Endothelial cell of umbilical vein (primary cell): Measurements from ENCODE around the gene KDM4B. TPM values are rescaled to one million over a fixed set of nuclear protein-coding genes. Genes with fewer than 3 reads are reported as not detected.

ENCODE experiments used
- BruUV-seq: library from RNA; stranded (reverse); fragments of 400-500 nt; replicated peaks from 2 replicates; lab custom pipeline; 2021; lab: Mats Ljungman, UMichigan
- CTCF ChIA-PET: fragments of 300-600, 350-600 bp; sonication (Branson Sonifier 250); formaldehyde crosslinking; loops from one replicate; lab custom pipeline; 2021; ENCODE audit warnings: antibody characterized with exemption, inconsistent platforms; lab: Charles Lee
- POLR2A ChIA-PET: fragments of 300-600, 350-600 bp; sonication (Branson Sonifier 250); formaldehyde crosslinking; loops from one replicate; lab custom pipeline; 2021; ENCODE audit warnings: antibody characterized with exemption, inconsistent platforms; lab: Charles Lee
- DNase-seq: peaks from one replicate; pipeline ENCODE4 v3.0.0-alpha.2; 2011; ENCODE audit warnings: low read depth, low spot score
- FAIRE-seq: peaks from 2 replicates; lab custom pipeline; 2011; peaks lifted over from hg19 to GRCh38; lab: Jason Lieb, UNC
- H2AFZ ChIP-seq: 2 replicates; pipeline ENCODE4 v1.6.0; 2012; ENCODE audit warnings: low read depth, low read length, control low read depth, inconsistent platforms
- H3K27ac ChIP-seq: 2 replicates; pipeline ENCODE4 v1.5.1; 2011; ENCODE audit warnings: low read depth, mild to moderate bottlenecking, control low read depth, low read length, moderate library complexity; ENCODE audit not compliant: insufficient read depth
- H3K27me3 ChIP-seq, 2 experiments: 2 replicates each; pipeline versions ENCODE4 v1.6.0 to v1.6.1; 2011; ENCODE audit warnings: low read length in 2 of 2, mixed read lengths in 1 of 2; ENCODE audit not compliant: control insufficient read depth in 2 of 2, insufficient read depth in 2 of 2
- H3K36me3 ChIP-seq, 2 experiments: 2 replicates in 1 of 2; 3 replicates in 1 of 2; pipeline ENCODE4 v1.5.1; 2011; ENCODE audit warnings: low read length in 2 of 2, mild to moderate bottlenecking in 1 of 2, moderate library complexity in 1 of 2; ENCODE audit not compliant: control insufficient read depth in 2 of 2, insufficient read depth in 2 of 2; ENCODE audit errors: extremely low read depth in 1 of 2
- H3K4me1 ChIP-seq: 3 replicates; pipeline ENCODE4 v1.5.1; 2011; ENCODE audit warnings: mild to moderate bottlenecking, low read length; ENCODE audit not compliant: control insufficient read depth, insufficient read depth; ENCODE audit errors: extremely low read depth
- H3K4me2 ChIP-seq: 2 replicates; pipeline ENCODE4 v1.6.1; 2011; ENCODE audit warnings: low read length, control low read depth, mixed read lengths; ENCODE audit not compliant: insufficient read depth
- H3K4me3 ChIP-seq, 3 experiments: fragments of 200-600 bp in 1 of 3; sonication (generic), shearing (Covaris generic) in 1 of 3; replicated peaks in 1 of 3; 2 replicates each; pipeline ENCODE4 v1.5.1; 2011 to 2016; ENCODE audit warnings: control low read depth in 3 of 3, low read length in 3 of 3, mild to moderate bottlenecking in 2 of 3, inconsistent platforms in 1 of 3, low read depth in 1 of 3, moderate library complexity in 1 of 3; ENCODE audit not compliant: insufficient read depth in 1 of 3
- H3K79me2 ChIP-seq: 2 replicates; pipeline ENCODE4 v1.6.0; 2012; ENCODE audit warnings: low read length, inconsistent platforms; ENCODE audit not compliant: control insufficient read depth, insufficient read depth
- H3K9ac ChIP-seq: replicated peaks from 2 replicates; pipeline ENCODE3; 2011; ENCODE audit warnings: low read length, control low read depth; ENCODE audit not compliant: insufficient read depth; ENCODE audit errors: extremely low read depth
- H3K9me1 ChIP-seq: replicated peaks from 3 replicates; pipeline ENCODE4 v1.6.0; 2011; ENCODE audit warnings: mild to moderate bottlenecking, low read length; ENCODE audit not compliant: control insufficient read depth, insufficient read depth; ENCODE audit errors: extremely low read depth
- H3K9me3 ChIP-seq: replicated peaks from 2 replicates; pipeline ENCODE4 v1.5.1; 2012; ENCODE audit warnings: low read length, inconsistent platforms; ENCODE audit not compliant: control insufficient read depth, insufficient read depth
- H4K20me1 ChIP-seq: replicated peaks from 2 replicates; pipeline ENCODE3; 2011; ENCODE audit warnings: mild to moderate bottlenecking, low read length; ENCODE audit not compliant: control insufficient read depth, insufficient read depth; ENCODE audit errors: extremely low read depth
- EZH2 ChIP-seq: IDR thresholded peaks from 2 replicates; pipeline ENCODE4 v1.6.1; 2012; ENCODE audit warnings: borderline replicate concordance, low read depth, mild to moderate bottlenecking, moderate library complexity, low read length, inconsistent platforms; ENCODE audit not compliant: severe bottlenecking
- FOS ChIP-seq: IDR thresholded peaks from 2 replicates; pipeline ENCODE4 v1.6.1; 2011; ENCODE audit warnings: mild to moderate bottlenecking, low read length, moderate library complexity, borderline replicate concordance; ENCODE audit not compliant: insufficient read depth
- GATA2 ChIP-seq: IDR thresholded peaks from 2 replicates; pipeline ENCODE4 v1.7.0; 2011; ENCODE audit warnings: low read depth, mild to moderate bottlenecking, moderate library complexity, mixed read lengths, low read length; ENCODE audit not compliant: insufficient read length, insufficient read depth
- JUN ChIP-seq: IDR thresholded peaks from 2 replicates; pipeline ENCODE4 v1.6.1; 2011; ENCODE audit warnings: borderline replicate concordance, low read depth; ENCODE audit not compliant: insufficient read length, insufficient read depth
- MYC ChIP-seq: IDR thresholded peaks from one replicate; pipeline ENCODE4 v1.6.1; 2011; ENCODE audit warnings: mild to moderate bottlenecking, low read depth, low read length
- POLR2A ChIP-seq: IDR thresholded peaks from 2 replicates; pipeline ENCODE4 v1.6.1; 2012; ENCODE audit warnings: low read depth, mild to moderate bottlenecking, control low read depth, low read length
- POLR2AphosphoS5 ChIP-seq: IDR thresholded peaks from 2 replicates; pipeline ENCODE4 v1.6.1; 2012; ENCODE audit warnings: low read depth, mild to moderate bottlenecking, control low read depth, low read length, moderate library complexity; ENCODE audit not compliant: insufficient read depth
- dilution Hi-C: fragments of 300-500 bp; cut with MboI; formaldehyde crosslinking; loops from one replicate; pipeline ENCODE4 v1.15.0; 2019; ENCODE audit warnings: low sequenced_read_pairs; ENCODE audit not compliant: extremely low pct_ligation_motif_present
- intact Hi-C: fragments of 100-400 bp; cut with micrococcal nuclease; formaldehyde crosslinking; loops from one replicate; pipeline ENCODE4 v1.10.0; 2022
- polyA plus RNA-seq, 4 experiments: library from polyadenylated mRNA; depleted of rRNA in 3 of 4; stranded (reverse) in 3 of 4; unstranded in 1 of 4; fragments of >200 nt; gene quantifications; 2 replicates each; pipeline versions ENCODE4 v1.2.1 to v1.2.3, GENCODE V29; 2011 to 2012; ENCODE audit warnings: missing spikeins in 1 of 4
- total RNA-seq: library from RNA; stranded (reverse); gene quantifications from 2 replicates; pipeline ENCODE4 v1.2.3, GENCODE V29; 2021
- TF ChIP-seq, protein P1 (sequence below): IDR thresholded peaks from 2 replicates; pipeline ENCODE4 v1.6.1; 2011; ENCODE audit not compliant: insufficient read depth, insufficient read length
- TF ChIP-seq, protein P2 (sequence below), 2 donors: IDR thresholded peaks; 1 replicate in 1 of 2; 2 replicates in 1 of 2; pipeline ENCODE4 v1.5.1; 2011; ENCODE audit warnings: low read length in 2 of 2, mild to moderate bottlenecking in 2 of 2, moderate library complexity in 2 of 2, control low read depth in 1 of 2, inconsistent platforms in 1 of 2, low read depth in 1 of 2; ENCODE audit not compliant: insufficient read depth in 1 of 2; ENCODE audit errors: extremely low read depth in 1 of 2

Gene KDM4B
- total and polyA plus RNA-seq, 2 donors (not counting 3 experiments of a cell fraction or from before 2014, with no cell fraction given): 12.4 to 37.2 TPM

DNA sequence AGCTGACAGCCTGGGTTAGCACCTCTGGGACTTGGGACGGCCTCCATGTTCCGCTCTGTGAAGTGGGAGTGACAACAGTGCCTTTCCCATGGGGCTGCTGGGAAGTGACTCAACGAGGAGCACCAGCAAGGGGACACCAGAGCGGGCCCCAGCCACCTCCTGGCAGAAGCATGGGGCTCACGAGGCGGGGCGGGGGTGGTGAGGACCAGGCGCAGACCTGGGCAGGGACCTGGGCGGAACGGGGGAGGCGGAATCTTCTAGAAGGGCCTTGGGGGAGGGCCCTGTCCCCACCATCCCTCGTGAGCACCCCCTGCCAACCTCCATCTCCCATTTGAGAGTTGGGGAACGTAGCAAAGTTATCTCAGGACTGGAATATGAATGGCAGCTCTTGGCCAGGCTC, 37.9 kb downstream of the KDM4B start:
- ChIA-PET CTCF (interaction anchor here (1.1 kb wide), 1 partner anchor 19 kb away, joined by 3 read pairs; no protein-coding TSS in a partner anchor), POLR2A (no interaction called here)
- Histone ChIP-seq H4K20me1 (no peaks in the 10 kb centered on the region), H3K9ac (no peak overlapping the region), H3K79me2 (peaks cover 41% of the 10 kb centered on the region), H3K9me3 (no peaks in the 10 kb centered on the region), H3K9me1 (no peaks in the 10 kb centered on the region), H2AFZ (no peak overlapping the region), H3K36me3 (no peaks in the 10 kb centered on the region), H3K27ac (no peak overlapping the region), H3K4me1 (no peaks in the 10 kb centered on the region), H3K4me3 (no peak overlapping the region), H3K4me2 (no peak overlapping the region), H3K27me3 (no peaks in the 10 kb centered on the region)
- intact Hi-C loops (no loop called here), dilution Hi-C loops (no loop called here)
- BruUV-seq: no TSS peak
- TF ChIP-seq, protein P1, sequence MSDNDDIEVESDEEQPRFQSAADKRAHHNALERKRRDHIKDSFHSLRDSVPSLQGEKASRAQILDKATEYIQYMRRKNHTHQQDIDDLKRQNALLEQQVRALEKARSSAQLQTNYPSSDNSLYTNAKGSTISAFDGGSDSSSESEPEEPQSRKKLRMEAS: no peak
- TF ChIP-seq POLR2A: no peak
- no peak for TF ChIP-seq FOS
- no peak for TF ChIP-seq JUN
- TF ChIP-seq MYC: no peak
- TF ChIP-seq POLR2AphosphoS5: no peak
- no peak for TF ChIP-seq EZH2
- TF ChIP-seq GATA2: no peak
- TF ChIP-seq, protein P2, sequence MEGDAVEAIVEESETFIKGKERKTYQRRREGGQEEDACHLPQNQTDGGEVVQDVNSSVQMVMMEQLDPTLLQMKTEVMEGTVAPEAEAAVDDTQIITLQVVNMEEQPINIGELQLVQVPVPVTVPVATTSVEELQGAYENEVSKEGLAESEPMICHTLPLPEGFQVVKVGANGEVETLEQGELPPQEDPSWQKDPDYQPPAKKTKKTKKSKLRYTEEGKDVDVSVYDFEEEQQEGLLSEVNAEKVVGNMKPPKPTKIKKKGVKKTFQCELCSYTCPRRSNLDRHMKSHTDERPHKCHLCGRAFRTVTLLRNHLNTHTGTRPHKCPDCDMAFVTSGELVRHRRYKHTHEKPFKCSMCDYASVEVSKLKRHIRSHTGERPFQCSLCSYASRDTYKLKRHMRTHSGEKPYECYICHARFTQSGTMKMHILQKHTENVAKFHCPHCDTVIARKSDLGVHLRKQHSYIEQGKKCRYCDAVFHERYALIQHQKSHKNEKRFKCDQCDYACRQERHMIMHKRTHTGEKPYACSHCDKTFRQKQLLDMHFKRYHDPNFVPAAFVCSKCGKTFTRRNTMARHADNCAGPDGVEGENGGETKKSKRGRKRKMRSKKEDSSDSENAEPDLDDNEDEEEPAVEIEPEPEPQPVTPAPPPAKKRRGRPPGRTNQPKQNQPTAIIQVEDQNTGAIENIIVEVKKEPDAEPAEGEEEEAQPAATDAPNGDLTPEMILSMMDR (IDR thresholded peaks at IDR 0.05; ENCODE audit: extremely low read depth in 1 of 2, insufficient read depth in 1 of 2, low read depth in 1 of 2, low read length in 2 of 2): no peak
- FAIRE-seq (no peak), DNase-seq (no peak)
